HG03575 (cell line): Measurements from ENCODE around the gene ISCA1.

Source experiments
- ATAC-seq: cut with Tn5 transposase; IDR thresholded peaks from one replicate; pipeline ENCODE4 v1.9.1; 2021; ENCODE audit not compliant: unreplicated experiment, insufficient number of reproducible peaks, low FRiP score; ENCODE audit errors: extremely low read depth

The ISCA1 gene

DNA sequence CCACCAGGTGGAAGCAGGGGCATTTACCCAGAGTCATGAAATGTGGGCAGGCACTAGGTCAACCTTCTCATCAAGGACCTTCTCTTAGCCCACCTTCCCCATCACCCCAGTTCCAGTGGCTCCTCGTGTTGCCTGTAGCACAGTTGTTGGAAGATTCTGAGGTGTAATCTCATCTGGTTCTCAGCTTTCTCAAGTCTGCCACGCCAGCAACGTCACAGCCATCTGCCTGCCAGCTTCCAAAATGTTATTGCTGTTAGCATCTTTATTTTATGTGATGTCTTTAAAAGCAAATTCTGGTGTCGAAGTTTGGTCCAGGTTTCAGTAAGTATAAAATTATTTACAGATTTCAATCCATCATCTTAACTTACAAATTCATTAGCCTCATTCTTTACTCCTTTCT lies 33.6 kb downstream of the ISCA1 start:
- ATAC-seq: no peak

DNA sequence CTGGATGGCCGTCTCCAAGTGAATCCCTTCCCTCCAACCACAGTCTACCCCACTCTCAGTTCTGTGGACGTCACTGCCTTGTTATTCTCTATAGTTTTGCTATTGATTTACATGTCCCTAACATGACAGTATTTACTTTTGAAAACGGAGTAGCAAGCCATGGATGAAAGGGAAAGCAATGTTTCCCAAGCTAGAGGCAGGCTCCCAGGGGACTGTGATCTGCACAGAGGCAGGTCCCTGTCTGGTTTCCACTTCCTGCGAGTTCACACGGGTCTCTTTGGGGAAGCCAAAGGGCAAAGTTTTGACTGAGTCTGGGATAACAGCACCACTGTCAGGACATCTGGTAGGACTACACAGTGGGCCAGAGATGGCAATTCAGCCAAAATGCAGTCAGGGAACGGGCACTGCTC lies 35.6 kb downstream of the ISCA1 start:
- ATAC-seq: peak; percentile 73

DNA sequence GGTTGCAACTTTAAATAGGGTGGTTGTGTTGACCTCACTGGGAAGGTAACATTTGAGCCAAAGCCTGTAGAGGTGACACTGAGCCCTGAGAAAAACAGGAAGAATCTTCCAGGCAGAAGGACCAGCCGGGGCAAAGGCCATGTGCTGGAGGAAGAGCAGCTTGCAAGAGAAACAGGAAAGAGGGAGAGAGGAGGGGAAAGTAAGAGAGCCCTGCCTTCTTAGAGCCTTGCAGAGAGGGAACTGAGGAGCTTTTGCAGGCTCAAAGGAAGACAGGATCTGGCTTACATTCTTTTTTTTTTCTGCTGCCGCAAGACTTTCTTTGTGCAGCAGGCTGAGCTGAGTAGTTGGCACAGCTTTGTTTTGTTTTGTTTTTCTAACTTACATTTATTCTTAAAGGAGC lies 40.3 kb downstream of the ISCA1 start:
- ATAC-seq: no peak

DNA sequence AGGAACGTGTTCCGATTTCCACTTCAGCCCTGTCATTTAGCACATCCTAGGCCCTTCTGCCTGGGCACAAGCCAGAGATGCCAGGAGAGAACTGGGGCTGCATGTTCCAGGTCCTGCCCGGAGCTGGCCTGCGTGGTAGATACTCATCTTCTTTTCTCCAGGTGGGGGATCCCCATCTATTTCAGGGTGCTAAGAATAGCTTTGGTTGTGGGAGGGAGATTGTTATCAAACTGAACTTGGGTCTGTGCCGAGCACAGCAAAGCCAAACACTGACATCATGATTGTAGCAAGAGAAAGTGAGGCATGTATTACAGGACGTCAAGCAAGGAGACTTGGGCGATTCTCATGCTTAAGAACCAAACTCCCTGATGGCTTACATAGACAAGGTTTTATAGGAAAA lies 41.1 kb downstream of the ISCA1 start:
- no peak for ATAC-seq

DNA sequence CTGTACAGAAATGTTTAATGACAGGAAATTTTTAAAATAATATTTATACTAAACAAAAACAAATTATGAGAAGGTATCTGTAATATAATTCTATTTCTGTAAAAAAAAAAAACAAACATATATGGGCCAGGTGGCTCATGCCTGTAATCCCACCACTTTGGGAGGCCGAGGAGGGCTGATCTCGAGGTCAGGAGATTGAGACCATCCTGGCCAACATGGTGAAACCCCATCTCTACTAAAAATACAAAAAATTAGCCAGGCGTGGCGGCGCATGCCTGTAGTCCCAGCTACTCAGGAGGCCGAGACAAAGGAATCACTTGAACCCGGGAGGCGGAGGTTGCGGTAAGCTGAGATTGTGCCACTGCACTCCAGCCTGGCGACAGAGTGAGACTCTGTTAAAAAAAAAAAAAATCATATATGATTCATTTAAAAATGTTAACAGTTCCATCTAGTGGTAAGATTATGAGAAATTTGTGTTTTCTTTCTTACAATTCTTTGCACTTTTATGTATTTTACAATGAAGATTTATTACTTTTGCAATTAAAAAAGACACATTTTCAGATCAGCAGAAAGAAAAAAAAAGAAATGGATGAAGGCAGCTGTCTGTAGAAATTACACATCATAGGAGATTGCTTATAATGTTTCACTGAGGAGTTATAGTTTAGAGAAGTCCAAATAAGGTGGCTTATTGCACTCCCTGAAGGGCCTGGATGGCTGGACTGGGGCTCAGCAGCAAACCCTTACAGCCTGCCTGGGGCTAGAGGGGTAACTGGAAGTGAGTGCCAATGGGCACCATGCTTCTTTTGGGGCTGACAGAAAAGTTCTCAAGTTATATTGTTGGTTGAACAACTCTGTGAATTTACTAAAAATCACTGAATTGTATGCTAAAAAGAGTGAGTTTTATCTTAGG lies 43.2 kb downstream of the ISCA1 start:
- no peak for ATAC-seq

DNA sequence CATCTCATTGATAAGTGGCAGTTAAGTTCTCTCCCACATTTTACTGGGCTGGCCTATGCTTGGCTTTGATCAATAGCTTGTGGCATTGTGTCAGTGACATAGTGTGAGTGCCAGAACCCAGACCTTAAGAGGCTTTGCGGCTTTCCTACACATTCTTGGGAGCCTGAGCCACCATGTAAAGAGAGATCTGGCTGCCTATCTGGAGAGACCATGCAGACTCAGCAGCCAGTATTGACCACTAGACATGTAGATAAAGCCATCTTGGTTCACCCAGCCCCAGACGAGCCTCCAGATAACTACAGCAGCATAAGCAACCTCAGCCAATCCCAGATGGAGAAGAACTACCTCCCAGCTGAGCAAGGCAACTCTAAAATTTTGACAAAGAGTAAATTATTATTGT lies 51.5 kb downstream of the ISCA1 start:
- no peak for ATAC-seq

DNA sequence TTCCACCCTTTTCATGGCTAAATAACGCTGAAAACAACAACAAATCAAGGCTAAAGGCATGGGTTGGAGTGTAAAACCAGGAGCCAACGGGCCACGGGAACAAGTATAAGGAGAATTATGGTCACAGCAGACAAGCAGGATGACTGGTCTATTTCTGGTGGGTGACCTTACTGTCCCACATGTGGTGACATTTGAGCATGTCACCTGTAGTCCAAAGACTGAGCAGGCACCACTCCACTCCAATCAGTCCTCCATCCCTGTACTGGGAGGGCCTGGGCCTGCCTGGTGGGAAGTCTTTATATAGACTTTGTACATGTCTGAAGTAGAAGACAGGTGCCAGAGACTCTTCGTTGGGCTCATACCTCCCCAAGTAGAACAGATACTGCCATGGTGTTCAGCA lies 59.7 kb downstream of the ISCA1 start:
- ATAC-seq: no peak

DNA sequence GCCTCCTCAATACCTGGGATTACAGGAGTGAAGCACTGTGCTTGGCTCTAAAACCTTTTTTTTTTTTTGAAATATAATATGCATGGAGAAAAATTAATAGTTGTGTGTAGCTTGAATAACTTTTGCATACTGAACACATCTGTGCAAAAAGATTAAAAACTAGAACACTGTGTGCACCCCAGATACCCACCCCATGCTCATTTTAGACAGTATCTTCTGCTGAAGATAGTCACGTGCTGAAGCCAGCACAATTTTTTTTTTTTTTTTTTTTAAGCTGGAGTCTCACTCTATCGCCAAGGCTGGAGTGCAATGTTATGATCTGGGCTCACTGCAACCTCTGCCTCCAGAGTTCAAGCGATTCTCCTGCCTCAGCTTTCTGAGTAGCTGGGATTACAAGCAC lies 62.7 kb downstream of the ISCA1 start:
- no peak for ATAC-seq

DNA sequence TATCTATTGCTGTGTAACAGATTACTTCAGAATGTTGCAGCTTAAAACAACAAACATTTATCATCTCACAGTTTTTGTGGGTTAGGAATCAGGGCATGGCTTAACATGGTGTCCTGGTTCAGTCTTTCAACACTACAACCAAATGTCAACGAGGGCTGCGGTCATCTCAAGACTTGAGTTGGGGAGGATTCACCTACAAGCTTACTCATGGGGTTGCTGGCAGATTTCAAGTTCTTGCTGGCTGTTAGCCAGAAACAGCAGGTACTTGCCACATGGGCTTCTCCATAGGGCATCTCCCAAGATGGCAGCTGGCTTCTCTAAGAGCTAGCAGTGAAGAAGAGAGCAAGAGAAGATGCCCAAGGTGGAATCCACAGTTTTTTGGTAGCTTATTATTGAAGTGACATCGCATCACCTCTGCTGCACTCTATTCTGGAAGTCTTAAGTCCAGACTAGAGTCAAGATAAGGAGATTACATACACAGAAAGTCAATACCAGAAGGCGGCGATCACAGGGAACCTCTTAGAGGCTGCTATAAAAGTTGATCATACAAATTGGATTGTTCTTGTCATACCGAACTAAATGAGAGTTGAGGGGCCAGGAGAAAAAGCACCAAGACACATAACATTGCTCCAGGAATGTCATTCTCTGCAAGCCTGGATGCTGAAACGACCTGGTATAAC lies 65.1 kb downstream of the ISCA1 start:
- no peak for ATAC-seq
